T-helper 2 cell treated with Interferon-gamma antibody and Interleukin-4, amounts not matched to agents 5 μg/mL and 100 μg/mL, for 36 hours (primary cell): Measurements from ENCODE around the gene TTLL11.

Experiments used
- DNase-seq: peaks from one replicate; pipeline ENCODE4 v3.0.0; 2021; ENCODE audit warnings: low spot score
- H3K27ac Mint-ChIP-seq: one replicate; pipeline ENCODE4 v1.8.0; 2021; ENCODE audit warnings: mild to moderate bottlenecking, mixed read lengths
- H3K27me3 Mint-ChIP-seq: one replicate; pipeline ENCODE4 v1.8.0; 2021; ENCODE audit warnings: low read depth, mixed read lengths
- H3K36me3 Mint-ChIP-seq: one replicate; pipeline ENCODE4 v1.8.0; 2021; ENCODE audit warnings: low read depth, mixed read lengths
- H3K4me1 Mint-ChIP-seq: one replicate; pipeline ENCODE4 v1.8.0; 2021; ENCODE audit warnings: low read depth, mixed read lengths
- H3K4me3 Mint-ChIP-seq: one replicate; pipeline ENCODE4 v1.8.0; 2022; ENCODE audit warnings: mild to moderate bottlenecking, moderate library complexity, mixed read lengths
- H3K9me3 Mint-ChIP-seq: one replicate; pipeline ENCODE4 v1.8.0; 2021; ENCODE audit warnings: mixed read lengths

The TTLL11 gene

GRCh38 chr9:122109035-122109813, 16.1 kb upstream of the TTLL11 start:
- H3K4me1 Mint-ChIP-seq: no peaks in the 10 kb centered on the region
- no peak overlapping the region for H3K4me3 Mint-ChIP-seq
- H3K36me3 Mint-ChIP-seq: no peaks in the 10 kb centered on the region
- no peaks in the 10 kb centered on the region for H3K27me3 Mint-ChIP-seq
- no peak overlapping the region for H3K27ac Mint-ChIP-seq
- no peak for DNase-seq
- H3K9me3 Mint-ChIP-seq: peaks cover under 1% of the 10 kb centered on the region

- no peaks in the 10 kb centered on the region for H3K36me3 Mint-ChIP-seq
- H3K4me3 Mint-ChIP-seq: no peak overlapping the region
- H3K4me1 Mint-ChIP-seq: no peaks in the 10 kb centered on the region
- no peaks in the 10 kb centered on the region for H3K27me3 Mint-ChIP-seq
- peaks cover 6% of the 10 kb centered on the region for H3K9me3 Mint-ChIP-seq
- H3K27ac Mint-ChIP-seq: no peak overlapping the region
- no peak for DNase-seq
Measured at GRCh38 chr9:122107291-122107805, 14.2 kb upstream of the TTLL11 start.

GRCh38 chr9:122106576-122106975, 13.5 kb upstream of the TTLL11 start:
- H3K4me3 Mint-ChIP-seq: no peak overlapping the region
- no peak overlapping the region for H3K27ac Mint-ChIP-seq
- no peak for DNase-seq
- no peaks in the 10 kb centered on the region for H3K27me3 Mint-ChIP-seq
- H3K36me3 Mint-ChIP-seq: no peaks in the 10 kb centered on the region
- H3K9me3 Mint-ChIP-seq: peaks cover 6% of the 10 kb centered on the region
- H3K4me1 Mint-ChIP-seq: no peaks in the 10 kb centered on the region

GRCh38 chr9:122103985-122104384, 10.9 kb upstream of the TTLL11 start:
- no peak overlapping the region for H3K27ac Mint-ChIP-seq
- no peak for DNase-seq
- no peaks in the 10 kb centered on the region for H3K36me3 Mint-ChIP-seq
- no peaks in the 10 kb centered on the region for H3K4me1 Mint-ChIP-seq
- peaks cover 6% of the 10 kb centered on the region for H3K9me3 Mint-ChIP-seq
- no peak overlapping the region for H3K4me3 Mint-ChIP-seq
- H3K27me3 Mint-ChIP-seq: peaks cover 3% of the 10 kb centered on the region

GRCh38 chr9:122102156-122102555, 9.0 kb upstream of the TTLL11 start:
- no peak for DNase-seq
- Mint-ChIP-seq H3K4me3 (no peak overlapping the region), H3K27me3 (peaks cover 7% of the 10 kb centered on the region), H3K27ac (no peak overlapping the region), H3K4me1 (no peaks in the 10 kb centered on the region), H3K36me3 (no peaks in the 10 kb centered on the region), H3K9me3 (peaks cover 6% of the 10 kb centered on the region)

- no peaks in the 10 kb centered on the region for H3K36me3 Mint-ChIP-seq
- no peak for DNase-seq
- no peak overlapping the region for H3K27ac Mint-ChIP-seq
- H3K27me3 Mint-ChIP-seq: peaks cover 7% of the 10 kb centered on the region
- peaks cover 6% of the 10 kb centered on the region for H3K9me3 Mint-ChIP-seq
- H3K4me3 Mint-ChIP-seq: no peak overlapping the region
- no peaks in the 10 kb centered on the region for H3K4me1 Mint-ChIP-seq
Measured at GRCh38 chr9:122100756-122101155, 7.6 kb upstream of the TTLL11 start.

- H3K4me3 Mint-ChIP-seq: peak overlapping the region; percentile 15
- peak; percentile 62 for DNase-seq
- no peak overlapping the region for H3K27ac Mint-ChIP-seq
- peaks cover 6% of the 10 kb centered on the region for H3K4me1 Mint-ChIP-seq
- no peaks in the 10 kb centered on the region for H3K36me3 Mint-ChIP-seq
- H3K27me3 Mint-ChIP-seq: peaks cover 15% of the 10 kb centered on the region
- peaks cover 6% of the 10 kb centered on the region for H3K9me3 Mint-ChIP-seq
Measured at GRCh38 chr9:122099271-122099869, 6.3 kb upstream of the TTLL11 start.

- Mint-ChIP-seq H3K27ac (no peak overlapping the region), H3K9me3 (no peaks in the 10 kb centered on the region), H3K36me3 (no peaks in the 10 kb centered on the region), H3K4me3 (no peak overlapping the region), H3K27me3 (peaks cover 15% of the 10 kb centered on the region), H3K4me1 (peaks cover 6% of the 10 kb centered on the region)
- no peak for DNase-seq
Measured at GRCh38 chr9:122097679-122098315, 4.7 kb upstream of the TTLL11 start.

- H3K4me1 Mint-ChIP-seq: peaks cover 11% of the 10 kb centered on the region
- no peak overlapping the region for H3K4me3 Mint-ChIP-seq
- H3K9me3 Mint-ChIP-seq: no peaks in the 10 kb centered on the region
- no peak overlapping the region for H3K27ac Mint-ChIP-seq
- peaks cover 15% of the 10 kb centered on the region for H3K27me3 Mint-ChIP-seq
- H3K36me3 Mint-ChIP-seq: no peaks in the 10 kb centered on the region
- DNase-seq: no peak
Measured at GRCh38 chr9:122096620-122097415, 3.7 kb upstream of the TTLL11 start.

GRCh38 chr9:122095010-122095767, 2.1 kb upstream of the TTLL11 start:
- H3K4me1 Mint-ChIP-seq: peaks cover 16% of the 10 kb centered on the region
- H3K36me3 Mint-ChIP-seq: no peaks in the 10 kb centered on the region
- no peak overlapping the region for H3K27ac Mint-ChIP-seq
- H3K4me3 Mint-ChIP-seq: peak overlapping the region; percentile 2
- H3K27me3 Mint-ChIP-seq: peaks cover 15% of the 10 kb centered on the region
- DNase-seq: peak; percentile 43
- no peaks in the 10 kb centered on the region for H3K9me3 Mint-ChIP-seq

- no peaks in the 10 kb centered on the region for H3K9me3 Mint-ChIP-seq
- peaks cover 9% of the 10 kb centered on the region for H3K27me3 Mint-ChIP-seq
- H3K4me1 Mint-ChIP-seq: peaks cover 16% of the 10 kb centered on the region
- H3K36me3 Mint-ChIP-seq: no peaks in the 10 kb centered on the region
- peak overlapping the region; percentile 71 for H3K27ac Mint-ChIP-seq
- H3K4me3 Mint-ChIP-seq: peak overlapping the region; percentile 84
- no peak for DNase-seq
Measured at GRCh38 chr9:122091682-122092592, 1.2 kb downstream of the TTLL11 start.

- no peak overlapping the region for H3K27ac Mint-ChIP-seq
- DNase-seq: no peak
- no peak overlapping the region for H3K4me3 Mint-ChIP-seq
- H3K9me3 Mint-ChIP-seq: no peaks in the 10 kb centered on the region
- no peaks in the 10 kb centered on the region for H3K36me3 Mint-ChIP-seq
- H3K27me3 Mint-ChIP-seq: peaks cover 9% of the 10 kb centered on the region
- peaks cover 16% of the 10 kb centered on the region for H3K4me1 Mint-ChIP-seq
Measured at GRCh38 chr9:122090981-122091380, 2.1 kb downstream of the TTLL11 start.
